Thyroid gland (tissue), 4 donors: Measurements from ENCODE around the gene LONP2. TPM values are rescaled to one million over a fixed set of nuclear protein-coding genes. Genes with fewer than 3 reads are reported as not detected.
A peak's percentile ranks its signal among the peaks of the same experiment; 100 is the strongest.

ENCODE experiments used
- DNase-seq, 2 donors: peaks; one replicate each; pipeline ENCODE4 v3.0.0-alpha.2; 2019
- H3K27ac ChIP-seq, 3 donors: fragments of 200-600 bp; sonication (generic); 1 replicate in 2 of 3; 2 replicates in 1 of 3; pipeline ENCODE4 v1.5.1; 2016 to 2019; ENCODE audit warnings: mild to moderate bottlenecking in 1 of 3, moderate library complexity in 1 of 3
- H3K27me3 ChIP-seq: fragments of 200-600 bp; sonication (generic); one replicate; pipeline ENCODE4 v1.5.1; 2019
- H3K36me3 ChIP-seq, 2 donors: fragments of 200-600 bp; sonication (generic); one replicate each; pipeline ENCODE4 v1.5.1; 2016 to 2019
- H3K4me1 ChIP-seq, 2 donors: fragments of 200-600 bp; sonication (generic); one replicate each; pipeline ENCODE4 v1.5.1; 2017 to 2019
- H3K4me3 ChIP-seq, 3 donors: fragments of 200-600 bp; sonication (generic); replicated peaks in 1 of 3; 1 replicate in 2 of 3; 2 replicates in 1 of 3; pipeline ENCODE4 v1.5.1; 2016; ENCODE audit warnings: mild to moderate bottlenecking in 1 of 3
- H3K9me3 ChIP-seq: fragments of 200-600 bp; sonication (generic); one replicate; pipeline ENCODE4 v1.5.1; 2017
- POLR2A ChIP-seq, 2 donors: fragments of 450-650 bp; IDR thresholded peaks; one replicate each; pipeline ENCODE4 v1.6.1; 2017; ENCODE audit warnings: antibody characterized with exemption in 2 of 2, mild to moderate bottlenecking in 2 of 2, moderate library complexity in 1 of 2
- WGBS, 2 donors: methylation state at CpG; one replicate each; pipeline ENCODE4 v1.1.5; 2017; 5-methylcytosine and 5-hydroxymethylcytosine counted together
- intact Hi-C: fragments of 100-400 bp; cut with DNase I; formaldehyde crosslinking; loops from one replicate; pipeline ENCODE4 v1.15.1; 2023
- total RNA-seq, 4 donors: library from RNA; depleted of rRNA; stranded (reverse); fragments of >200 nt; gene quantifications; one replicate each; pipeline ENCODE4 v1.2.3, GENCODE V29; 2016
- TF ChIP-seq, protein P1 (sequence below), 6 experiments: fragments of 200-600 bp in 3 of 6; fragments of 450-650 bp in 3 of 6; sonication (generic) in 3 of 6; IDR thresholded peaks; one replicate each; pipeline ENCODE4 v1.5.1; 2016 to 2019; ENCODE audit warnings: antibody characterized with exemption in 6 of 6, mild to moderate bottlenecking in 2 of 6, inconsistent platforms in 1 of 6, moderate library complexity in 1 of 6

The LONP2 gene
- total RNA-seq, 4 donors from 2014 or later, result 108 to 124 (median 116) TPM

GRCh38 chr16:48225456-48225855, 18.6 kb upstream of the LONP2 start:
- 77 to 87% methylated on average over 5 of the region's 5 CpGs for WGBS, 2 donors
- no peaks in the 10 kb centered on the region for H3K27me3 ChIP-seq
- H3K27ac ChIP-seq, result no peak overlapping the region
- no peak overlapping the region for H3K4me3 ChIP-seq
- no peaks in the 10 kb centered on the region for H3K4me1 ChIP-seq
- no peaks in the 10 kb centered on the region for H3K36me3 ChIP-seq
- intact Hi-C loops, result no loop called here
- no peaks in the 10 kb centered on the region for H3K9me3 ChIP-seq
- TF ChIP-seq POLR2A (IDR thresholded peaks at IDR 0.05), result no peak
- TF ChIP-seq, protein P1, sequence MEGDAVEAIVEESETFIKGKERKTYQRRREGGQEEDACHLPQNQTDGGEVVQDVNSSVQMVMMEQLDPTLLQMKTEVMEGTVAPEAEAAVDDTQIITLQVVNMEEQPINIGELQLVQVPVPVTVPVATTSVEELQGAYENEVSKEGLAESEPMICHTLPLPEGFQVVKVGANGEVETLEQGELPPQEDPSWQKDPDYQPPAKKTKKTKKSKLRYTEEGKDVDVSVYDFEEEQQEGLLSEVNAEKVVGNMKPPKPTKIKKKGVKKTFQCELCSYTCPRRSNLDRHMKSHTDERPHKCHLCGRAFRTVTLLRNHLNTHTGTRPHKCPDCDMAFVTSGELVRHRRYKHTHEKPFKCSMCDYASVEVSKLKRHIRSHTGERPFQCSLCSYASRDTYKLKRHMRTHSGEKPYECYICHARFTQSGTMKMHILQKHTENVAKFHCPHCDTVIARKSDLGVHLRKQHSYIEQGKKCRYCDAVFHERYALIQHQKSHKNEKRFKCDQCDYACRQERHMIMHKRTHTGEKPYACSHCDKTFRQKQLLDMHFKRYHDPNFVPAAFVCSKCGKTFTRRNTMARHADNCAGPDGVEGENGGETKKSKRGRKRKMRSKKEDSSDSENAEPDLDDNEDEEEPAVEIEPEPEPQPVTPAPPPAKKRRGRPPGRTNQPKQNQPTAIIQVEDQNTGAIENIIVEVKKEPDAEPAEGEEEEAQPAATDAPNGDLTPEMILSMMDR (IDR thresholded peaks at IDR 0.05), result no peak
- DNase-seq, result no peak

DNA sequence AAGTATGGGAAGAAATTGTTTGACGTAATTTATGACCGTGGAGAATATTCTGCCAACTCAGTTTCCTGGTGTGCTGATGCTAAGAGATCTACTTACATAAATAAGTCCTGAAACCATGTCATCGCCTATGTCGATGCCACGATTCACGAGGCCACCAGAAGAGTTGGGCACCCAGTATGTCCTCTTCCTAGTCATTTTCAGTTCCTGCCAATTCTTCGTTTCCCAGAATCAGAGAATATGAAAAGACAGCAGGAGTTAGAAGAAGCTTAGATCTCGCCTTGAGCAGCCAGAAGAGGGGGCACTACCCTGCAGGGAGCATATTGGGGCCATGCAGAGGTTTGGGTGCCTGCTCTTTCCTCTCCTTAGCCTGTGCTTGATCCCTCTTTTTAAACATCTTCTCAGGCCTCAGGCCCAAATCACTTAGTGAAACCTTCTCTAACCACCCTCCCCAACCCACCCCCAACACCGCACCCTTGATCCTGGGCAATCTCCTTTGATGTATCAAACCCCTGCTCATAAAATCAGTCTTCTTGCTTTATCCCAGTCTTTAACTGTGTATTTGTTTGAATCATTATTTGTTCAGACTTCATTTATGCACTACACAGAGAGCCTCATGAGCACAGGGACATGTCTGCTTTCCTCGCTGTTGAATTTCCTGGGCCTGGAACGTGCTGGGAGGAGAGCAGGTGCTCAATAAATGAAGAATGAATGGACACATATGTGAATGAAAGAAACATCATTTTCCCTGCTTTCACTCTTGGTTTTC, 12.2 kb upstream of the LONP2 start:
- H3K36me3 ChIP-seq, result no peaks in the 10 kb centered on the region
- 69 to 72% methylated on average over 11 of the region's 11 CpGs for WGBS, 2 donors
- H3K9me3 ChIP-seq, result no peaks in the 10 kb centered on the region
- no peak for TF ChIP-seq POLR2A (IDR thresholded peaks at IDR 0.05)
- TF ChIP-seq, protein P1 (IDR thresholded peaks at IDR 0.05), result peak in 4 of 6 experiments; percentile 11 to 43 (median 29)
- no peak overlapping the region for H3K27ac ChIP-seq
- no peaks in the 10 kb centered on the region for H3K4me1 ChIP-seq
- no peak overlapping the region for H3K4me3 ChIP-seq
- DNase-seq, result peak; percentile 24 to 45
- H3K27me3 ChIP-seq, result no peaks in the 10 kb centered on the region
- intact Hi-C loops, result loop anchor here (10.0 kb wide), 1 partner anchor 303 kb away; no protein-coding TSS in a partner anchor

- Histone ChIP-seq H3K4me1 (no peaks in the 10 kb centered on the region), H3K27ac (no peak overlapping the region), H3K9me3 (no peaks in the 10 kb centered on the region), H3K36me3 (no peaks in the 10 kb centered on the region), H3K27me3 (no peaks in the 10 kb centered on the region), H3K4me3 (no peak overlapping the region)
- intact Hi-C loops, result loop anchor here (10.0 kb wide), 1 partner anchor 302 kb away; no protein-coding TSS in a partner anchor
- WGBS, 2 donors, result 96 to 98% methylated on average over 2 of the region's 2 CpGs
- TF ChIP-seq, protein P1 (IDR thresholded peaks at IDR 0.05), result no peak
- TF ChIP-seq POLR2A (IDR thresholded peaks at IDR 0.05), result no peak
- DNase-seq, result no peak
These were observed 11.5 kb upstream of the LONP2 start for GRCh38 chr16:48232493-48233040.

- Histone ChIP-seq H3K4me3 (no peak overlapping the region), H3K4me1 (no peaks in the 10 kb centered on the region), H3K36me3 (no peaks in the 10 kb centered on the region), H3K27ac (no peak overlapping the region), H3K27me3 (no peaks in the 10 kb centered on the region), H3K9me3 (no peaks in the 10 kb centered on the region)
- no peak for DNase-seq
- intact Hi-C loops, result loop anchor here (10.0 kb wide), 1 partner anchor 300 kb away; no protein-coding TSS in a partner anchor
- TF ChIP-seq, protein P1 (IDR thresholded peaks at IDR 0.05), result no peak
- no peak for TF ChIP-seq POLR2A (IDR thresholded peaks at IDR 0.05)
These were observed 9.5 kb upstream of the LONP2 start for GRCh38 chr16:48234630-48235029.

DNA sequence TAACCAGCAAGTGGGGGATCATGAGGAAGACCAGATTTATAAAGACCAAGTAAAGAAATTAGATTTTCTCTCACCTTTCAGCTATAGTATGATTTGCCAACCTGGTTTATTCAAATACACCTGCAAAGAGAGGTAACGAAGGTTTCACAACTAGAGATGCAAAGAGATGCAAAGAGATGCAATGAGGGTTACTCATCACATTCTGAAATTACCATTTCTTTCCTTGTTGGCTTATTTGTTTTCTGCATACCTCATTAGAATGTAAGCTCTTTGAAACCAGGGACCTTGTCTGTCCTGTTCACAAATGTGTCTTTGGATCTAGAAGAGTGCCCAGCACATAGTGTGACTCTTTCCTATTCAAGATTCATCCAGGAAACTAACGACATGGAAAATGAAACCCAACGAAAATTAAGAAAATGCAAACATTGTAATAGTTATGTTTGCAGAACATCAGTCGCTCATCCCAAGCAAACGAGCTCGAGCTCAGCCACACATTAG, 9.0 kb upstream of the LONP2 start:
- Histone ChIP-seq H3K4me3 (no peak overlapping the region), H3K9me3 (no peaks in the 10 kb centered on the region), H3K4me1 (no peaks in the 10 kb centered on the region), H3K27me3 (no peaks in the 10 kb centered on the region), H3K36me3 (no peaks in the 10 kb centered on the region), H3K27ac (no peak overlapping the region)
- WGBS, 2 donors, result 71 to 79% methylated on average over 6 of the region's 6 CpGs
- no peak for TF ChIP-seq POLR2A (IDR thresholded peaks at IDR 0.05)
- no peak for DNase-seq
- intact Hi-C loops, result loop anchor here (10.0 kb wide), 1 partner anchor 300 kb away; no protein-coding TSS in a partner anchor
